GM18508 (cell line): ENCODE measurements around the gene NINJ2.
"Not testable (repeated sequence)": the region's sequence is repeated elsewhere in the genome, so short reads cannot be mapped to it uniquely, and the experiment has no call there.

ENCODE experiments used
- ATAC-seq: cut with Tn5 transposase; IDR thresholded peaks from one replicate; pipeline ENCODE4 v1.9.1; 2021; ENCODE audit warnings: moderate number of reproducible peaks; ENCODE audit not compliant: insufficient read depth, unreplicated experiment

NINJ2 gene

GRCh38 chr12:663293-663871 is at the start of gene NINJ2:
TSS of gene NINJ2 (minus strand) at chr12:663445. CDS start at chr12:663360, 85 bp downstream.
- no peak for ATAC-seq

GRCh38 chr12:712172-712863 is 49.1 kb upstream of the NINJ2 start:
- ATAC-seq: no peak

GRCh38 chr12:709455-710020 is 46.3 kb upstream of the NINJ2 start:
- ATAC-seq: no peak

- not testable (repeated sequence) for ATAC-seq
These were observed 44.8 kb upstream of the NINJ2 start for GRCh38 chr12:708084-708483.

- ATAC-seq: no peak
These were observed 41.4 kb upstream of the NINJ2 start for GRCh38 chr12:704516-705242.

- no peak for ATAC-seq
These were observed 38.8 kb upstream of the NINJ2 start for GRCh38 chr12:701896-702539.

- ATAC-seq: no peak
These were observed 36.8 kb upstream of the NINJ2 start for GRCh38 chr12:700016-700415.

- not testable (repeated sequence) for ATAC-seq
These were observed 35.0 kb upstream of the NINJ2 start for GRCh38 chr12:698222-698621.

GRCh38 chr12:697481-697880 is 34.2 kb upstream of the NINJ2 start:
- ATAC-seq: no peak

GRCh38 chr12:694734-695503 is 31.7 kb upstream of the NINJ2 start:
- no peak for ATAC-seq

GRCh38 chr12:693934-694533 is 30.8 kb upstream of the NINJ2 start:
- no peak for ATAC-seq

- no peak for ATAC-seq
These were observed 29.0 kb upstream of the NINJ2 start for GRCh38 chr12:692274-692673.

- no peak for ATAC-seq
These were observed 27.2 kb upstream of the NINJ2 start for GRCh38 chr12:690466-690865.

GRCh38 chr12:685388-685787 is 22.1 kb upstream of the NINJ2 start:
- peak; percentile 40 for ATAC-seq

GRCh38 chr12:684416-684815 is 21.2 kb upstream of the NINJ2 start:
- no peak for ATAC-seq

- ATAC-seq: no peak
These were observed 18.5 kb upstream of the NINJ2 start for GRCh38 chr12:681568-682256.

- no peak for ATAC-seq
These were observed 15.8 kb upstream of the NINJ2 start for GRCh38 chr12:678747-679712.

GRCh38 chr12:675562-675961 is 12.3 kb upstream of the NINJ2 start:
- no peak for ATAC-seq
